GM19351 (cell line): ENCODE measurements around the gene CALD1.

Experiments
- ATAC-seq: cut with Tn5 transposase; IDR thresholded peaks from one replicate; pipeline ENCODE4 v1.9.1; 2021; ENCODE audit warnings: mild to moderate bottlenecking, moderate library complexity; ENCODE audit not compliant: unreplicated experiment

Gene CALD1

DNA sequence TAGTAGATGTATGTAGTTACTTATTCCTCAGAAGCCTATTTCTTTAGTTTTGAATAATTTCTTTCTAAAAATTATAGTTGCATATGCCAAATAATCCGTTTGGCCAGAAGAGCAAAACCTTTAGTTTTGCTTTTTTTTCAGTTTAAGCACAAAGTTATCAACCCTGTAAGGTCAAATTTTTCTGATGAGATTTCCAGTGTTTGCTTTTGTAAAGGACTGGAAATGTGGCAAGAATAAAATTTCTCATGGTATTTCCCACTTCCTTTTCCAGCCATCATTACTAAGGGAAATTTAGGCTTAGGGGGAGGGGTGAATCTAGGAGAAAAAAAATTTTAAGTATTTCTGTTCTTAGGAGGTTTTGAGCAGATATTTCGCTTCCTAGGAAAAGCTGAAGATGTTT lies 7.6 kb downstream of the CALD1 start:
- no peak for ATAC-seq

DNA sequence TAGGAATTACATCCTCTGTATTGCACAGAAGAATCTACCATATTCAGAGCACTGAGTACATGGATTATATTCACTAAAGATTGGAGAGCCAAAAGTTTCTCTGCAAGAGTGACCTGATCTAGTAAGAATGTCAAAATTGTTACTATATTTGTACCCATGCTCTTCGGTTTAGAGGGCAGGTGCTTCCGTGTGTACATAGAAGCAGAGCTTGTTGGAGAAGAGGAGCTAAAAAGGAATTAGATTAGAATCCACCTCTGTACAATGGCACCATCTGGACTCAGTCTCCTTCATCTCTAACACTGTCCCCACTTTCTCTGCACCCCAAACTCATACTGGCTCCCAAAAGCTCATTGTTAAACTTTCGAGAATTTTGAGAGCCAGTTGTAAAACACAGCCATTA lies 8.3 kb downstream of the CALD1 start:
- ATAC-seq, result no peak

DNA sequence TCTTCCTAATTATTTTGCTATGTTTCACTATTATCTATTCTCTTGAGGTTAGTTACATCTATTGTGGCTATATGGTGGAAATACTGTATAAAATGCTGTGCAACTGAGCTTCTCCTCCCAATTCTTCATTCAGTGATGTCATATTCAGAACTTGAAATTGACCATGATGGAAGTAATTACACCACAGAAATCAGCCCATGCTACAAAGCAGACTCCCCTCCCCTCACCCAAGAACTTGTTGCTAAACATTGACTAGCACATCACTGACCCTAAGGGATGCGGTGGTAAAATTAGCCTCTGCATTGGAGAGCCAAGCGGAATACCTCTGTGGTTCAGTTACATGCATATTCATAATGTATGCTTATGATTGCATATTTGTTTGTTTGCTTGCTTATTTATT lies 8.8 kb downstream of the CALD1 start:
- no peak for ATAC-seq

DNA sequence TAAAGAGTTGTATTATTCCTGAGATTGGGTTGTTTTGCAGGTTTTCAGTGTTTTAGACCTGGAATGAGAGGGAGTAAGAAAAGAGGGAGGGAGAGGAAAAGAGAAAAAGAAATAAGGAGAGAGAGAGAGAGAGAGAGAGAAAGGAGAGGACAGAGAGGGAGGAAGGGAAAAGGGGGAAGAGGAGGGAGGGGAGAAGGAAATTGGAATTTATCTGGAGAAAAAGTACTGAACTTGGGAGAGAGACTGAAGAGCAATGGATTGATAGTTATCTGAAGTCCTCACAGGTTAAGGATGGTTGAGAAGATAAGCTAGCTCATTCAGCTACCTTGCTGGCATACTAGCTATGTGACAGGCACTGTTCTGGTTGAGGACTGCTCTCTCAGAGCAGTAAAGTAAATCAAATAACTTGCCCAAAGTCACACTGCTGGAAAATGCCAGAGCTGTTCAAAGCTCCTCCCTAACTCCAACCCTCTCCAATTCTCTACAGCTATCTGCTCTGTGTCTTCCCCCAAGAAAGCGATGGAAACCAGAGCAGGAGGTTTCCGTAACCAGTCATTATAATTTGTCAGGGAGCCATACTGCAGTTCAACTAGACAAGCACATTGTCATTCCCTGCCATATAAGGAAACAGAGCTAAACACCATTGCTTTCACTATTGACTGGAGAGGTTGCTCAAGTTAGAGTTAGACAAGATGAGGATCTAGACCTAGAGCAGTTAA lies 10.7 kb downstream of the CALD1 start:
- ATAC-seq, result no peak

DNA sequence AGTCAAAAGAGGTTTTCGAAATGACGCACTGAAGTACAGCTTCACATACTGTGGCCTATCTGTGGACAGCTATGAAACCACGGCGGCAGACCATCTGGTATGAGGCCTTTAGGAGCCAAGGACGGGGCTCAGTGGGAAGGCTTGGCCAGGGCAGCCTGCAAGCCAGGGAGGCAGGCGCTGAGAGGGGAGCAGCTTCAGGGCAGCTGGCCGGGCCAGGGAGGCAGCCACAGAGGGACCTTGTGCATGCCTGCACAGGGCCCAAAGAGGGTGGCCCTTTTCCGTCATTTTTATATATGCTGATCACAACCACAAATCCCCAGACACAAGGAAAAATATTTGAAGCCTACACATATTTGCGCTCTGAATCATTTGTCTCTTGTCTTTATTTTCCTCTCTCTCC lies 13.5 kb downstream of the CALD1 start:
- ATAC-seq, result no peak

DNA sequence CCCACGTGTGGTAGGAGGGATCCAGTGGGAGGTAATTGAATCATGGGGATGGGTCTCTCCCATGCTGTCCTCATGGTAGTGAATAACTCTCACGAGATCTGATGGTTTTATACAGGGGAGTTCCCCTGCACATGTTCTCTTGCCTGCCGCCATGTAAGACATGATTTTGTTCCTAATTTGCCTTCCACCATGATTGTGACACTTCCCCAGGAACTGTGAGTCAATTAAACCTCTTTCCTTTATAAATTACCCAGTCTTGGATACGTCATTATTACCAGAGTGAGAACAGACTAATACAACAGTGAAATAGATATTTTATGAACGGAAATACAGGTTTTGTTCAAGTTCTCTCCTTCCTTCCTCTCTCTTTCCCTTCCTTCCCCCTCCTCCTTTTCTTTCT lies 15.8 kb downstream of the CALD1 start:
- no peak for ATAC-seq

DNA sequence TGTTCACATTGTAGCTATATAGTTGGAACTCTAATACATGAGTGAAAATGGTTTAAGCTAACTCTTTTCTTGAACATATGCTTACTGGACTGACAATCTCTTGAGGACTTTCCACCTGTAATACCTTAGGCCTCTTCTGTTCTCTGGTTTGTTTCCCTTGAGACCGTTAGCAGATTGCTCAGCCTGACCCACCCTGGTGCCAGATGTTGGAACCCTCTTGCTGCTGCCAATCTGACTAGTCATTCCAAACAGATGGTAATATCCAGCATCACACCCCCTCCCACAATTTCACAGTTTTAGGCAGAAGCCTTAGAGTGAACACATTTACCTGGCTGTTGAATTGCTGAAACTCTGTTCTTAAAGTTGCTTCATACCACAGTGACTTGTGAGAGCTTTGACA lies 18.7 kb downstream of the CALD1 start:
- no peak for ATAC-seq

DNA sequence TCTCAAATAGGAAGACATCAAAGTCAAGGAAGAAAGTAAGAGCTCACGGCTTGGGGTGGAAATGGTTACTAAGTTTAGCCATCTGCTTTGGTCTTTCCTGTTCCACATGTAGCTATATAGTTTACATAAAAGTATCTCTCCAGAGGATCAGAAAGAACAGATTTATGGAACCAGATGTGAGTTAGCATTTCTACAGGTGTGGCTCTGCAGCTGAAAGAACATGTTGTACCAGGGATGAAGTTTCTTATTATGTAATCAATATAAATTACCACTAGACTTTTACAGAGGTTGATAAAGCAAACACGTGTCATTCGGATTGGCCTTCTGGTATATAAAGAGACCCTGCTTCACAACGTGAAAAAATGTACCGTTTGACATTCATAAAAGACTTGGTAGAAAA lies 19.9 kb downstream of the CALD1 start:
- ATAC-seq, result no peak

DNA sequence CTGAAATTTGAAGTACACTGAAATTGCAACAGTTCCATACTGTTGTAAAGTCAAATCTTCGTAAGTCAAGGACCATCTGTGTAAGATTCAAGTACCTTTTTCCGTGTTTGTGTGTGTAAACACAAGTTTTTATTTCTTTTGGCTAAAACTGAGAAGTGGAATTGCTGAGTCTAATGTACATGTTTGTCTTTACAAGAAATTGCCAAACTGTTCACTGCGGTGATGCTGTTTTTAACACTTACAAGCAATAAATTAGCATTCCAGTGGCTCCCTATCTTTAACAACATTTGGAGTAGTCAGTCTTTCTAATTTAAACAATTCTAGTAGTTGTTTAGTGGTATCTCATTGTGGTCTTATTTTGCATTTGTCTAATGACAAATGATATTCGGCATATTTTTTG lies 23.3 kb downstream of the CALD1 start:
- ATAC-seq, result no peak

DNA sequence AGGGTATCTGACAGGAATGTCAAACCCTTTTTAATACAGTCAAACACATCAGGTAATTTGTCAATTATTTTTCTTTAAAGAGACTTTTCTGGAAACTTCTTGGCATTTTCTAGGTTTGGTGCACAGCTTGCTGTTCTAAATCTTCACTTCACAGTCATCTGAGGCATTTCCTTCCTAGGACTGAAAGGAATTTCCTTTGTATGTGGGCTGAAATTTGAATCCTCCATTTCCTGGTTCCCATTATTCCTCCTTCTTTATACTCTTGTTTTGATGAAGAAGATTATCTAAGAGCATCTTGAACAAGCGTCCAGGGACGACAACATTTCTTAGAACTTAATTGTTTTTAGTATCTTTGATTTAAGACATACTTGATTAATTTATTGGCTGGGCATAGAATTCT lies 24.9 kb downstream of the CALD1 start:
- ATAC-seq, result no peak

DNA sequence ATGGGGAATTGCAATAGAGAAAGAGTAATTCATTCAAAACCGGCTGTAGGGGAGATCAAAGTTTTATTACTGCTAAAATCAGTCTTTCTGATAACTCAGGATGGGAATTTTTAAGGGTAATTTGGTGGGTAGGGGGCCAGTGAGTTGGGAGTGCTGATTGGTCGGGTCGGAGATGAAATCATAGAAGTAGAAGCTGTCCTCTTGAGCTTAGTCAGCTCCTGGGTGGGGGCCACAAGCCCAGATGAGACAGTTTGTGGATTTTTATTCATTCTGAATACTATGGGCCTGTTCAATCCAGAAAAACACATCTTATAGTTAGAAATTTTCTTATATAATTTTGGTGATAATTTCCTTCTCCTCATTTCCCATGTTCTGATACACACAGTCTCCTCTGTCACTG lies 25.4 kb downstream of the CALD1 start:
- ATAC-seq, result no peak

DNA sequence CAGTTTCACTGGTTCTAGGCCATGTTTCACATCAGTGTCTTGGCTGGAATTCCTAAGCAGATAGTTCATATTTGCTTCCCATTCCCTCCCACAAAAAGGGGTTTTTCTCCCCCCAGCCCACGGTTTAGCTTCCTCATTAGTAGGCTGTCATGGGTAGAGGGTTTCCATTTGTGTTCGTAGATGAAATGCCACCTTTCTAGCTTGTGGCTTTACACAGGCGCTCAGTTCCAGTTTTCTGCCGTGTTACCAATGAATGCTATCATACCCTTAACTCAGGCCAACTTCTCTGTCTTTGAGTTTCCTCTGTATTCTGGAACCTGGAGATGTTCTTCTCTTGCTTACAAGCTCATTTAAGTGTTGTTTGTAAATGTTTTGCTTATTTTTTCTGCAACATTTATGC lies 26.8 kb downstream of the CALD1 start:
- no peak for ATAC-seq

DNA sequence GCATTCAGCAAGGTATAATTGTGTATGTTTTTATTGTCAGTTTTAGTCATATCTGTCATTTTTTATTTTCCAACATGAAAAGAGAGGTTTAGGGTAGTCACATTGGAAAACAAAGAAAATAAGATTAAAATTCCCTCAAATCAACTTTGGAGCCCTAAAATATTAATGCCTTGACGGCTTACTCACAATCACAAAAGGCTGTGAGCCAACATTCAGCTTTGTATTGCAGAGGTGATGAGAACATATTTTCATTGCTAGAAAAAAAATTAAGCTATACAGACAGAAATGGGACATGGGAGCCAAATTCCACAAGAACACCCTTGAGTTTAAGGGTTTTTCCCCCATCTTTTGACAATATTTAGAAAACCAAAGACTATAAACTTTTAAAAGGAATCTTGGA lies 30.2 kb downstream of the CALD1 start:
- ATAC-seq, result no peak

DNA sequence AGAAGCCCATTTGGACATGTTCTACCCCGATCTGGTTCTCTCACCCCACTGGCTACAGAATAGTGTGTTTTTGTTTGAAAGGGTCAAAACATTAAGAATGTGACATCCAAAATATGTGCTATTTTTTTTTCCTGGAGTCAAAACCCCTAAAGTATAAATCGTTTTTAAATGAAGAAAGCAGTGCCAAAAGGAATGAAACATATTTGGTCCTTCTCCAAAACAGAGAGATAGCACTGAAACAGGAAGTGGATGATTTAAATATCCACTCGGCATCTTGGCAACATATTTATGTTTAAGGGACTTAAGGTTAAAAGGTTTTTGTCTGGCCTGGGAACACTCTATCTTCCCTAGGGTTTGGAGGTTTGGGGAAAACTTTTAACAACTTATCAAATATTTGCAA lies 32.3 kb downstream of the CALD1 start:
- no peak for ATAC-seq

DNA sequence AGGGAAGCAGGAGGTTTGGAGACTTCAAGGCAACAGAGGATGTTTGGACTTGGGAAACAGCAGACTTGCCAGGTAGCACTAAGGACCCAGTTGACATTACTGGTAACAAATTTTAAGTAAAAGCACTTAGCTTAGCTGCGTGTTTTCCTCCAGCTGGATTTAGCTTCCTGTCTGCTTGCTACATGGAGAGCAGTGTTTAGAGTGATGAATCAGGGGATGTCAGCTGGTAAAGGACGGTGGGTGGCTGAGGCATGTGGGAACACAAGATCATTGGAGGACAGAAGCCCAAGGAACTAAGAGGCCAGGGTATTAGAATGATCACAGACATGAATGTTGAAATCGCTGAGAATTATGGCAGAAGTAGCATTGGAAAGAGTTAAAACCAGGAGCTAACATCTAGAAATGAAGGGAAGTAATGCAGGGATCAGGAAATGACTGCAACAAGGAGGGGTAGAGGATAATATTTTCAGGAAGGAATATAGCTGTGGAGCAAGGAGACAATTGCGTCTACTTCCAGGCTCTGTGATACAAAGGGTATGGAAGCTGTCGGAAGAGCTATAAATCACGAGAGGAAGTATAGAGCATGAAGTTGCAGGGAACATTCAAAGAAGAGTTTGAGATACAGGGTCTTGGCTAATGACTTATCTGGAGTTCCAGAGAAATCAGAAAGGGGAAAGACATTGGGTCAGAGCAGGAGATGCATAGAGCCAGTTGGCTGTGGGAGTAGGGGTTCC lies 34.4 kb downstream of the CALD1 start:
- no peak for ATAC-seq

DNA sequence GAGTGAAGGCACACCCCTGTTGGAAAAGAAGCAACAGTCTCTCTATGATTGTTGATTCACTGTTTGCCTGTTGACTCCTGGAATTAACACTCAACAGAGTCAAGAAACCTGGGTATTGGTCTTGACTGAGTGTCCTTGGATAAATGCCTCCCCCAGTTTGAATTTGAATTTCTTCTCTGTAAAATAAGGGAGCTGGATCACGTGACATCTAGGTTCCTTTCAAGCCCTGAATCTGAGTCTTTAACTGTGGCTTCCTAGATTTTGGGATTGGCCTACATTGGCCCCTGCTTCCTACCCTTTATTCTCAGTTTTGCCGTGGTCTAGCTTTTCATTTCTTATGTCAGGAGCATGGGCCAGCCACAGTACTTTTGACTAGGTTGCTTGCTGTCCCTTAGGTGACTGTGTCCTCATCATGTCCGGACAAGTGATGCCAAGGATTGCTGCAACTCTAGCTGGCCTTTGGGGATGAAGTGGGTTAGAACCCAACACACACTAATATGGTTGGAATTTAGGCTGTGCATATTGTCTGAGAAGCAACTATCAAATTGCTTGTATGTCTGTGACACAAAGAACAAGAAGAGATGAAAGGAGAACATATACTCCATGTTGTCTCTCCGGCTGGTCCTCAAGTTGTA lies 35.4 kb downstream of the CALD1 start:
- no peak for ATAC-seq

DNA sequence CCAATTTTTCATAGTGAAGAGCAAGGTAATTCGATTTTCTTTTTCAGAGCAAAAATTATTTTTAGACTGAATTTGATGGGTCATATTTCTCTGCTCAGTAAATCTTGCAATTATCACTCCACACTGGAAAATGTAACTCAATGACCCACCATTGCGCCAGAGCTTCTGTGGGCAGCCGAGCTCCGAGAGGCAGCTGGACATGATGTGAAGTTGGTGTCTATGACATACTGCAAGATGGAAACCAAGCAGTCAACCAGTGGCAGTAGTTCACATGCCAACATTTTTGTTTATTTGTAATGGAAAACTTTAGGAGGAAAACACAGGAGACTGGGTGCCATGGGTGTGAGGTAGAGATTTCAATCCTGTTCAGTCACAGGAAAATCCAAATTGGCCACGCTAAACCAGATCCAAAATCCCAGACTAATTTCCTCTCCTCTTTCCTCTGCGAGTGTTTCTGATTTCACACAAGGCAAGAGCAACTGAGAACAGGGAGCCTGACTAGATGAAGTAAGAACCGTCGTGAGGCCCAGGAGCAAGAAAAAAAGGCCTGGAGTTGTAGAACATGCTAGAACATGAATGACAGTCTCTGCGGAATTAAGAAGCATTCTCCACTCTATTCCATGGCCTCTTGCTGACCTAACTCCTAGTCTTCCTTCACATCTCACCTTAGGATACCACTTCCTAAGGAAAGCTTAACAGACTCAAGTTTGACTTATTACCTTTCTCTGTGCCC lies 39.3 kb downstream of the CALD1 start:
- ATAC-seq, result no peak

DNA sequence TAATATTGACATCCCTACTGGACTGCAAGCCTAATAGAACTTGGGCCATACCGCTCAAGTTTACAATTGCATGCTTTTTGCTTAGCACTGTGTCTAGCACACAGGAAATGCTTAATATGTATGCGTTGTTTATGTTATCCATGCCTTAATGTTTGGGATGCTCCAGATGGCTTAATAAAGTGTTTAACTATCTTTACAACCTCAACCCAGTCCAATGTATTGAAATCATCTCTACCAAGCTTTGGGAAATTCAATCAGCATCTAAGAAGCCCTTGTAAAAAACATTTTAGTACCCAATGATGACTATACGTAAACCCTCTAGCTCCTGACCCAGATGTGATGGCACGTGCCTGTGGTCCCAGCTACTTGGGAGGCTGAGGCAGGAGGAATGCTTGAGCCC lies 40.0 kb downstream of the CALD1 start:
- no peak for ATAC-seq

DNA sequence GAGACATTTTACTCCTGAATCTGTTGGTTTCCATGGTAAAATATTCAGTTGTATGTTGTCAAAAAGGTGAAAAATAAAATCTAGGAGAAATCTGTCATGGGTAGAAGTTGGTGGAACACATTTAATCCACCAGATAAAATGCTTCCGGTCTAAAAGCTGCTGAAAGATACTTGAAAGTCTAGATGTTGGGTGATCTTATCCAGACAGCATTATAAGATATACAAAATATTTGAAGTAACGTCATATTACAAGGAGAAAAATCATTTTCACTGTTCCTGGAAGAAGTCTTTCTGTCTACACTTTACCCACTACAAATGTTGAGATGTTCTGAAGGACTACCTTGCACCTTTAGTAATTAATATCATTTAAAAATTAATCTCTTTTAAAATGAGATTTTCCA lies 40.9 kb downstream of the CALD1 start:
- no peak for ATAC-seq

DNA sequence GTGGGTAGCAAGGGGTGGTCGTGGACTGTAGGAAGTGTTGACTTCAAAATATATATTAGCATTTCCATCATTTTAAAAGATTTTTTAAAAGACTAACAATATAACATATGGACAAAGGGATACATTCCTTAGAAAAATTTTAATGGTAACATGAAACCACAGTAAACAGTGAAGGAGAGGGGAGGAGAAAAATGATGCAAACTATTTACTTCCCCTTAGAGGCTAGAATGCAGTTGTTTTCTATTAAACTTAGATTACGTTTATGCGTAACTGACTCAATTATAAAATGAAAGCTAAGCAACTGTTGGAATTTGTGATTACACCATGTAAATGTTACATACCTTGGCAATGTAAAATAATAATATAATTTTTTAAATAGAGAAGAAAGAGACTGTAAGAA lies 41.3 kb downstream of the CALD1 start:
- no peak for ATAC-seq

DNA sequence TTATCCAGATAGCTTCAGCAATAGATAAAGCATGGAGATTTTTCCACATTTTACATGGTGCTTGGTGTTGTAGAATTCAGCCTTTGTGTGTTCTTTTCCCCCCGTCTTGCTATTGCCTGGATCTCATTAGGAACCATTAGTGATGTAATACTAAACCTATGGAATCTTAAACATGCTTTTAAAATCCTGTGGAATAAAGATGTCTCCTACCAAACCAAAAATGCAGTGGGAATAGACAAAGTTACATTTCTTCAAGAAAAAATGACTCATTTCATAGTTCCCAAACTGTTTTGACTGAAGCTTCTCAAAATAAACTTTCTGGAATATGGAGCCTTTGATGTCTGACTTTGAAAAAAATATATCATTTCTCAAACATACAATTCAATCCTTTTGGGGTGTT lies 44.0 kb downstream of the CALD1 start:
- ATAC-seq, result no peak

DNA sequence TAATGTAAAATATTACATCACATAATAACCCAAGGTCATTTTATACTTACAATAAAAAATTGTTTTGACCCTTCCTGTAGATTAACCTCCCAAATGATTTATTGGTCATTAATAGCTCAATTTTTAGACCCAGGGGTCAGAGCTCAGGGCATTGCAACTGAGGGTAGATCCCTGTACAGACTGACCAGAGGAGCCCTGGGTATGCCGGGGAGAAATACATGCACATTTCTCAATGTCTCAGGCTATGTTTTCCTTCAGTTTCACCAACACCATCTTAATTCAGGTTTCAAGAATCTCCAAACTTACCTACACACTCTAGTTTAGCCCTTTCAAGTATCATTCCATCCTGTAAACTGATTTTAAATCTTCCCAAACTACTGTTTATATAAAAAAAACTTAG lies 46.2 kb downstream of the CALD1 start:
- ATAC-seq, result no peak
